ENCODE data around the gene IGFN1. TPM values are rescaled to one million over a fixed set of nuclear protein-coding genes. Genes with fewer than 3 reads are reported as not detected.

IGFN1 gene
- total and polyA plus RNA-seq, 10 of the 15 experiments (the other 5 are each of a cell fraction or from before 2014, with no cell fraction given): not detected

DNA sequence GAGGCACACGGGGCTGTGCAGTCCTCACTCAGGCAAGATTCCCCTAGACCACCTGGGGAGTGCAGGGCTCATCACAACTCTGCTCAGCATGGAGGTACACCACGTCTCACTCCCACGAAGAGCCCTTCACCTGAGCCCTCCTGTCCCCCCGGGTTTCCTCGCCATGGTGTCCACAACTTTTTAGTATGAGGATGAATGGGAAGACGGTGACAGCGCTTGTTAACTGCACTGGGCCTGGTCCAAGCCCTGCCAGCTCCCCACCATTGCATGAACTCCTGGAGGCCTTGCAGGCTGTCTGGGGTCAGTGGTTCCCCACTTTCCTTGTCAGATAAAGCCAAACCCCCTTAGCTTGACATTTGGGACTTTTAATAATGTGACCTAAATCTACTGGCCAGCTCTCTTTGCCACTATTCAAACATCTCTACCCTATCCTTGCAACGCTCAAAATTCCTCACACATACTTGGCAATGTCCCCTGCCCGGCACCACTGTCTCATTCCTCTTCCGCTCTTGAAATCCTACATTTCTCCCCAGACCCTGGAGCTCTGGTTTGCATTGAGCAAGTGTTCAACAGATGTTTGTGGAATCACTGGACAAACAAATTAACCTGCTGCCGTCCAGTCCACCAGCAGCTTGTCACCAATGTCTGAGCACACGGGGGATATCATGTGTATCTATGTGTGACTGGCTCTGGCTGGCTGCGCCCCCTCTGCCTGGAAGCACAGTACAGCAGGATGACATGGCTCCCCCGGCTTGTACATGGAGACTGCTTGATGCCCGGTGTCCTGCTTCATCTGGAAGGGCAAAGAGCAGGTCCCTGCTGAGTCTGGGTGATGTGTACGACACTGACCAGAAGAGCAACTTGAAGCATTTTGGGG lies 47.5 kb upstream of the IGFN1 start (continued):
- TF ChIP-seq, protein P1, sequence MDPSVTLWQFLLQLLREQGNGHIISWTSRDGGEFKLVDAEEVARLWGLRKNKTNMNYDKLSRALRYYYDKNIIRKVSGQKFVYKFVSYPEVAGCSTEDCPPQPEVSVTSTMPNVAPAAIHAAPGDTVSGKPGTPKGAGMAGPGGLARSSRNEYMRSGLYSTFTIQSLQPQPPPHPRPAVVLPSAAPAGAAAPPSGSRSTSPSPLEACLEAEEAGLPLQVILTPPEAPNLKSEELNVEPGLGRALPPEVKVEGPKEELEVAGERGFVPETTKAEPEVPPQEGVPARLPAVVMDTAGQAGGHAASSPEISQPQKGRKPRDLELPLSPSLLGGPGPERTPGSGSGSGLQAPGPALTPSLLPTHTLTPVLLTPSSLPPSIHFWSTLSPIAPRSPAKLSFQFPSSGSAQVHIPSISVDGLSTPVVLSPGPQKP (IDR thresholded peaks at IDR 0.05; ENCODE audit: low read depth, low read length): no peak
- TF ChIP-seq FOXK2 (IDR thresholded peaks at IDR 0.05) (no peak), SP1 (IDR thresholded peaks at IDR 0.05; ENCODE audit: low read depth, low read length) (no peak), NFYA (IDR thresholded peaks at IDR 0.05; ENCODE audit: borderline replicate concordance, low read depth, low read length) (no peak)

DNA sequence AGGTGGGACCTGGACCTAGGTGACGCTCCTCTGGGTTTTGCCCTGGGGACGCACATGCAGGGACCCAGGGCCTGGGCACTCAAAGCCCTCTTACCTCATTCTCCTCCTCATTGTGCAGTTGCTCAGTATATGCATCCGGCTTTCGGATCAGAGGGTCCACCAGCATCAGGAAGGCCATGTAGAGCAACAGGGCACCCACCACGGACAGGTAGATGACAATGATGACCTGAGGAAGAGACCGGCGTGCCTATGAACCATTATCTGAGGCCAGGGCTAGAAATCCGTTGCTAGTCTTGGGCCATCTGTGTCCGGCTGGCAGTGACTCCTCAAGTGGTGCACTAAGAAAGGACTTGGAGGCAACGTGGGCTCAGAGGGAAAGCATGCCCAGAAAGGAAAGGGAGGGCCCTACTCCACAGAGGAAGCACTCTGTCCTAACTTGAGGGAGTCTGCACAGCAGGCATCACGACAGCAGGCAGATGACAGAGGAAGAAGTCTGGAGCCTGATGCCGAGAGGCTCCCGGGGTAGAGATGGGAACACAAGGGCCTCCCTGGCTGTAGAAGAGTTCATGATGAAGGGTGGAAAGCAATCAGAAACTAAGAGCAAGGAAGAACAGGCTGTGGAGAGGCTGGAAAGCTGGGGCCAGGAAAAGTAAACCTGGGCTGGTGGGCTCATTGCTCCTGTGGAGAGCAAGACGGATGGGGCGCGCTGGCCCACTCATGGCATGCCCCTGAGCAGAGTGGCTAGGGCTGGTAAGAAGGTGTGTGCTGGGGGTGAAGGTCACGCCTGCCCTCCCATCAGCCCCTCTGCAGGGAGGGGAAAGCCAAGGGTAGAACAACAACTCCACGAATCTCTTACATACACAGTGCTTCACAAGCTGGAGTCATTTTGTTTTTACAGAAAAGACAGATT lies 46.6 kb upstream of the IGFN1 start:
- H3K4me3 ChIP-seq: no peak overlapping the region
- no peaks in the 10 kb centered on the region for H3K9me3 ChIP-seq (replicated peaks; ENCODE audit: control insufficient read depth, insufficient read depth, low read length)
- FAIRE-seq (no peak), ATAC-seq (no peak), DNase-seq (ENCODE audit: low read depth, low spot score) (no peak)
- BruUV-seq (replicated peaks): no TSS peak
- intact Hi-C loops (cut with micrococcal nuclease; ENCODE audit: unreplicated experiment) (no loop called here), in situ Hi-C loops (cut with MboI) (no loop called here)
- 91% methylated on average over 18 of the region's 18 CpGs for WGBS (ENCODE audit: insufficient coverage, insufficient replicate concordance, low lambda C conversion rate, missing lambda C conversion rate)
- no peak overlapping the region for H3K27ac ChIP-seq (ENCODE audit: control insufficient read depth, insufficient read depth)
- no peaks in the 10 kb centered on the region for H3K79me2 ChIP-seq (ENCODE audit: control insufficient read depth, insufficient read depth, low read length)
- no peaks in the 10 kb centered on the region; the same call in 1 of the 2 replicates for H4K20me1 ChIP-seq (ENCODE audit: control insufficient read depth, insufficient read depth)
- SMC1A ChIA-PET (ENCODE audit: uncharacterized antibody, unreplicated experiment): no interaction called here
- POLR2A ChIA-PET: no interaction called here
- no peak overlapping the region for H3K4me2 ChIP-seq (ENCODE audit: control insufficient read depth, insufficient read depth)
- H3K9ac ChIP-seq (ENCODE audit: control insufficient read depth, insufficient read depth, low read length): no peak overlapping the region
- RAD21 ChIA-PET (ENCODE audit: unreplicated experiment): no interaction called here
- CTCF ChIA-PET: no interaction called here
- no peak overlapping the region for H2AFZ ChIP-seq (ENCODE audit: control insufficient read depth, low read depth, low read length)
- no peaks in the 10 kb centered on the region for H3K4me1 ChIP-seq (ENCODE audit: control insufficient read depth, insufficient read depth, low read length)
- peaks cover 4% of the 10 kb centered on the region in 2 experiments; a peak in 3 of 4 replicates for H3K36me3 ChIP-seq (ENCODE audit: control insufficient read depth in 2 of 2, insufficient read depth in 2 of 2, low read length in 1 of 2)
- H3K27me3 ChIP-seq (replicated peaks in 1 of 2; ENCODE audit: control insufficient read depth in 2 of 2, insufficient read depth in 2 of 2, low read length in 1 of 2): no peaks in the 10 kb centered on the region
- TF ChIP-seq RB1 (IDR thresholded peaks at IDR 0.05; ENCODE audit: borderline replicate concordance) (no peak), SRF (IDR thresholded peaks at IDR 0.05; ENCODE audit: low read depth in 2 of 2, low read length in 2 of 2) (no peak), GABPA (IDR thresholded peaks at IDR 0.05; ENCODE audit: low read depth) (no peak), SIN3A (IDR thresholded peaks at IDR 0.05; ENCODE audit: low read depth, low read length) (no peak), SREBF2 (IDR thresholded peaks at IDR 0.05; ENCODE audit: low read length) (no peak), BMI1 (IDR thresholded peaks at IDR 0.05; ENCODE audit: borderline replicate concordance) (no peak)
- TF ChIP-seq, protein P2, sequence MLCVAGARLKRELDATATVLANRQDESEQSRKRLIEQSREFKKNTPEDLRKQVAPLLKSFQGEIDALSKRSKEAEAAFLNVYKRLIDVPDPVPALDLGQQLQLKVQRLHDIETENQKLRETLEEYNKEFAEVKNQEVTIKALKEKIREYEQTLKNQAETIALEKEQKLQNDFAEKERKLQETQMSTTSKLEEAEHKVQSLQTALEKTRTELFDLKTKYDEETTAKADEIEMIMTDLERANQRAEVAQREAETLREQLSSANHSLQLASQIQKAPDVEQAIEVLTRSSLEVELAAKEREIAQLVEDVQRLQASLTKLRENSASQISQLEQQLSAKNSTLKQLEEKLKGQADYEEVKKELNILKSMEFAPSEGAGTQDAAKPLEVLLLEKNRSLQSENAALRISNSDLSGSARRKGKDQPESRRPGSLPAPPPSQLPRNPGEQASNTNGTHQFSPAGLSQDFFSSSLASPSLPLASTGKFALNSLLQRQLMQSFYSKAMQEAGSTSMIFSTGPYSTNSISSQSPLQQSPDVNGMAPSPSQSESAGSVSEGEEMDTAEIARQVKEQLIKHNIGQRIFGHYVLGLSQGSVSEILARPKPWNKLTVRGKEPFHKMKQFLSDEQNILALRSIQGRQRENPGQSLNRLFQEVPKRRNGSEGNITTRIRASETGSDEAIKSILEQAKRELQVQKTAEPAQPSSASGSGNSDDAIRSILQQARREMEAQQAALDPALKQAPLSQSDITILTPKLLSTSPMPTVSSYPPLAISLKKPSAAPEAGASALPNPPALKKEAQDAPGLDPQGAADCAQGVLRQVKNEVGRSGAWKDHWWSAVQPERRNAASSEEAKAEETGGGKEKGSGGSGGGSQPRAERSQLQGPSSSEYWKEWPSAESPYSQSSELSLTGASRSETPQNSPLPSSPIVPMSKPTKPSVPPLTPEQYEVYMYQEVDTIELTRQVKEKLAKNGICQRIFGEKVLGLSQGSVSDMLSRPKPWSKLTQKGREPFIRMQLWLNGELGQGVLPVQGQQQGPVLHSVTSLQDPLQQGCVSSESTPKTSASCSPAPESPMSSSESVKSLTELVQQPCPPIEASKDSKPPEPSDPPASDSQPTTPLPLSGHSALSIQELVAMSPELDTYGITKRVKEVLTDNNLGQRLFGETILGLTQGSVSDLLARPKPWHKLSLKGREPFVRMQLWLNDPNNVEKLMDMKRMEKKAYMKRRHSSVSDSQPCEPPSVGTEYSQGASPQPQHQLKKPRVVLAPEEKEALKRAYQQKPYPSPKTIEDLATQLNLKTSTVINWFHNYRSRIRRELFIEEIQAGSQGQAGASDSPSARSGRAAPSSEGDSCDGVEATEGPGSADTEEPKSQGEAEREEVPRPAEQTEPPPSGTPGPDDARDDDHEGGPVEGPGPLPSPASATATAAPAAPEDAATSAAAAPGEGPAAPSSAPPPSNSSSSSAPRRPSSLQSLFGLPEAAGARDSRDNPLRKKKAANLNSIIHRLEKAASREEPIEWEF (IDR thresholded peaks at IDR 0.05; ENCODE audit: insufficient replicate concordance, low read depth, low read length): no peak
- TF ChIP-seq, protein P1 (IDR thresholded peaks at IDR 0.05; ENCODE audit: low read depth, low read length): no peak

Data from GM12878 (cell line).